ENCODE data around the gene ZBTB4.

DNA sequence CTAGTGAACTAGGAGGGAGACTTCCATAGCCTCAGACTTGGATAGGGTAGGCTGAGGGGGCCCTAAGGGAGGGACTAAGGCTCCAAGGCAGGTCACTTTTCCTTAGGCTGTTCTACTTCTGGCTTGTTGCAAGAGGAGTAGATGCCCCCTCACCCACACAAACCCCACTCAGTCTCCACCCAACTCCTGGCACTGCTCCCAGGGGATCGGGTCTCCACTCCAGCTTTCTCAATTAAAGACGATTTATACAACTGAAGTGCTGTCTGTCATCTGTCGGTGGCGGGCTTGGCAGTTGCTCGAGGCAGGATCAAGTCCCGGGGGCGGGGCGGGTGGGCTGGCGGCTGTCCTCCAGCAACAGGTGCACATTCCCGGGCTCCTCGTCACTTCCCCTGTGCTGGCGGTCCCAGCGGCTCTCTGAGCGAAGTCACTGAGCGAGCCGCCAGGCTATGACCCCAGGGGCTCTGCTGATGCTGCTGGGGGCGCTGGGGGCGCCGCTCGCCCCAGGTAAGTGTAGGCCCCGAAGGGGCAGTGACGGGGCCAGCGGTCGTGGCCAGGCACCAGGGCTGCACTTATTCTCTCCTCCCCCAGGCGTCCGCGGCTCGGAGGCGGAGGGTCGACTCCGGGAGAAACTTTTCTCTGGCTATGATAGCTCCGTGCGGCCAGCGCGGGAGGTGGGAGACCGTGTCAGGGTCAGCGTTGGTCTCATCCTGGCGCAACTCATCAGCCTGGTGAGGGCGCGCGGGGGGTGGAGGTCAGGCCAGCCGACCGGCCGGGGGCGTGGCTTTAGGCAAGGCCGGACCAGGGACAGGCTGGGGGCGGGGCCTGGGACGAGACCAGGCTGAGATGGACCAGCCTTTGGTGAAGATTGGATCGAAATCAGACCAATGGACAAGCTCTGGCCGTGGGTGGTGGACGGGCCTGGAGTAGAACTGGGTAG, 34.5 kb downstream of the ZBTB4 start, which contains the start of gene CHRNB1:
- TF ChIP-seq, protein P1, sequence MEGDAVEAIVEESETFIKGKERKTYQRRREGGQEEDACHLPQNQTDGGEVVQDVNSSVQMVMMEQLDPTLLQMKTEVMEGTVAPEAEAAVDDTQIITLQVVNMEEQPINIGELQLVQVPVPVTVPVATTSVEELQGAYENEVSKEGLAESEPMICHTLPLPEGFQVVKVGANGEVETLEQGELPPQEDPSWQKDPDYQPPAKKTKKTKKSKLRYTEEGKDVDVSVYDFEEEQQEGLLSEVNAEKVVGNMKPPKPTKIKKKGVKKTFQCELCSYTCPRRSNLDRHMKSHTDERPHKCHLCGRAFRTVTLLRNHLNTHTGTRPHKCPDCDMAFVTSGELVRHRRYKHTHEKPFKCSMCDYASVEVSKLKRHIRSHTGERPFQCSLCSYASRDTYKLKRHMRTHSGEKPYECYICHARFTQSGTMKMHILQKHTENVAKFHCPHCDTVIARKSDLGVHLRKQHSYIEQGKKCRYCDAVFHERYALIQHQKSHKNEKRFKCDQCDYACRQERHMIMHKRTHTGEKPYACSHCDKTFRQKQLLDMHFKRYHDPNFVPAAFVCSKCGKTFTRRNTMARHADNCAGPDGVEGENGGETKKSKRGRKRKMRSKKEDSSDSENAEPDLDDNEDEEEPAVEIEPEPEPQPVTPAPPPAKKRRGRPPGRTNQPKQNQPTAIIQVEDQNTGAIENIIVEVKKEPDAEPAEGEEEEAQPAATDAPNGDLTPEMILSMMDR (IDR thresholded peaks at IDR 0.05; ENCODE audit: low read length), result no peak
- TF ChIP-seq EZH2 (IDR thresholded peaks at IDR 0.05; ENCODE audit: borderline replicate concordance, low read length), result no peak
